OCI-LY7 (cell line): ENCODE measurements around the gene PYM1.

ENCODE experiments used
- CTCF ChIP-seq: fragments of 200-600 bp; sonication (generic); conservative IDR thresholded peaks from 2 replicates; pipeline ENCODE4 v1.5.1; 2014; ENCODE audit warnings: mild to moderate bottlenecking, antibody characterized with exemption, low read length, moderate library complexity, mixed read lengths
- EZH2phosphoT487 ChIP-seq: fragments of 200-600 bp; sonication (generic); IDR thresholded peaks from 2 replicates; pipeline ENCODE4 v1.6.1; 2018; ENCODE audit warnings: low read depth, borderline replicate concordance, mild to moderate bottlenecking, mixed run types, antibody characterized with exemption, low read length, moderate library complexity, mixed read lengths

DNA sequence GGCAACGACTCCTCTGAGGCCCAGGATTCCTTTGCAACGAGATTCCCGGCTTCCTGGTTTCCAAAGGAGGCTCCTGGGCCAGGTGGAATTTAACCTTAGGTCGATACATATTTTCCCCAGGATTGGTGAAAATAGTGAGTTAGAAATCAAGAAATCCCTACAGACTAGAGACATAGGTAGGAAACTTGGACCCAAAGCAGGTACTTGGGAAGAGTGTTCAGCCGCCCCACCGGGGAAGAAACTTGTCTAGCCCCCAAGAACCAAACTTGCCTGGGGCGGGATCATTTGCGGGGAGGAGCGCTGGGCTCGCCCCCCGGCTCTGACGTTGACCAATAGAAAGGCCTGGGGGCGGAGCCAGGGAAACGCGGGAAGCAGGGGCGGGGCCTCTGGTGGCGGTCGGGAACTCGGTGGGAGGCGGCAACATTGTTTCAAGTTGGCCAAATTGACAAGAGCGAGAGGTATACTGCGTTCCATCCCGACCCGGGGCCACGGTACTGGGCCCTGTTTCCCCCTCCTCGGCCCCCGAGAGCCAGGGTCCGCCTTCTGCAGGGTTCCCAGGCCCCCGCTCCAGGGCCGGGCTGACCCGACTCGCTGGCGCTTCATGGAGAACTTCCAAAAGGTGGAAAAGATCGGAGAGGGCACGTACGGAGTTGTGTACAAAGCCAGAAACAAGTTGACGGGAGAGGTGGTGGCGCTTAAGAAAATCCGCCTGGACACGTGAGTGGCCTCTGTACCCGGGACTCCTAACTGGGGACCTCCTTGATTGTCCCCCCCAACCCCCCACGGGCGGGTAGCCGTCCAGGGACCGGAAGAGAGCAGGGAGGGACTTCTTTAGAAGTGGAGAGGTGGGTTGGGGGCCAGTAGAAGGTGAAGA, 39.0 kb upstream of the PYM1 start, which contains the start of gene CDK2:
- TF ChIP-seq CTCF (no peak), EZH2phosphoT487 (no peak)
